ENCODE measurements around the gene TMEM269.

Gene TMEM269

GRCh38 chr1:42784946-42785693 lies at the start of gene TMEM269:
Gene TMEM269 (plus strand): TSS chr1:42784991. CDS start chr1:42789894, 4,903 bp downstream.
- Histone ChIP-seq H3K36me3 (peaks cover 36% of the 10 kb centered on the region), H3K9me3 (ENCODE audit: severe bottlenecking) (no peaks in the 10 kb centered on the region), H3K27me3 (ENCODE audit: insufficient read depth, low read depth, severe bottlenecking) (no peaks in the 10 kb centered on the region), H3K4me3 (ENCODE audit: low read depth, low read length) (no peak within 1 kb of the TSS), H3K27ac (no peak within 1 kb of the TSS)
- DNase-seq: no peak
- TF ChIP-seq CTCF (IDR thresholded peaks at IDR 0.05; ENCODE audit: low read depth, low read length): no peak

- no peaks in the 10 kb centered on the region for H3K36me3 ChIP-seq
- no peaks in the 10 kb centered on the region for H3K9me3 ChIP-seq (ENCODE audit: severe bottlenecking)
- no peak overlapping the region for H3K4me3 ChIP-seq (ENCODE audit: low read depth, low read length)
- no peak overlapping the region for H3K27ac ChIP-seq
- no peak for DNase-seq
- TF ChIP-seq CTCF (IDR thresholded peaks at IDR 0.05; ENCODE audit: low read depth, low read length): no peak
- H3K27me3 ChIP-seq (ENCODE audit: insufficient read depth, low read depth, severe bottlenecking): no peaks in the 10 kb centered on the region
Measured at GRCh38 chr1:42735056-42735455, 49.7 kb upstream of the TMEM269 start.

GRCh38 chr1:42735477-42736105 lies 49.2 kb upstream of the TMEM269 start:
- DNase-seq: no peak
- H3K27ac ChIP-seq: no peak overlapping the region
- no peaks in the 10 kb centered on the region for H3K9me3 ChIP-seq (ENCODE audit: severe bottlenecking)
- H3K36me3 ChIP-seq: no peaks in the 10 kb centered on the region
- no peaks in the 10 kb centered on the region for H3K27me3 ChIP-seq (ENCODE audit: insufficient read depth, low read depth, severe bottlenecking)
- TF ChIP-seq CTCF (IDR thresholded peaks at IDR 0.05; ENCODE audit: low read depth, low read length): no peak
- H3K4me3 ChIP-seq (ENCODE audit: low read depth, low read length): no peak overlapping the region

- peak; percentile 67 for TF ChIP-seq CTCF (IDR thresholded peaks at IDR 0.05; ENCODE audit: low read depth, low read length)
- peak; percentile 66 for DNase-seq
- Histone ChIP-seq H3K27ac (no peak overlapping the region), H3K9me3 (ENCODE audit: severe bottlenecking) (no peaks in the 10 kb centered on the region), H3K36me3 (no peaks in the 10 kb centered on the region), H3K4me3 (ENCODE audit: low read depth, low read length) (no peak overlapping the region), H3K27me3 (ENCODE audit: insufficient read depth, low read depth, severe bottlenecking) (no peaks in the 10 kb centered on the region)
Measured at GRCh38 chr1:42736152-42736551, 48.6 kb upstream of the TMEM269 start.

- Histone ChIP-seq H3K36me3 (no peaks in the 10 kb centered on the region), H3K4me3 (ENCODE audit: low read depth, low read length) (no peak overlapping the region), H3K27me3 (ENCODE audit: insufficient read depth, low read depth, severe bottlenecking) (no peaks in the 10 kb centered on the region), H3K9me3 (ENCODE audit: severe bottlenecking) (no peaks in the 10 kb centered on the region), H3K27ac (no peak overlapping the region)
- DNase-seq: no peak
- TF ChIP-seq CTCF (IDR thresholded peaks at IDR 0.05; ENCODE audit: low read depth, low read length): no peak
Measured at GRCh38 chr1:42736571-42737200, 48.1 kb upstream of the TMEM269 start.

Data from WERI-Rb-1 (cell line).